T-helper 17 cell (primary cell): ENCODE measurements around the gene ANKRD13D. TPM values are rescaled to one million over a fixed set of nuclear protein-coding genes. Genes with fewer than 3 reads are reported as not detected.

Experiments used
- ATAC-seq: fragments of 150-1000 bp; cut with Tn5 transposase; 2 replicates; pipeline ENCODE4 v1.10.0; 2021; ENCODE audit warnings: mild to moderate bottlenecking, moderate library complexity
- DNase-seq, 3 donors: peaks; one replicate each; pipeline versions ENCODE4 v3.0.0 to v3.0.0-alpha.2; 2020 to 2021
- H3K9me3 ChIP-seq: one replicate; pipeline ENCODE4 v1.7.0; 2013; ENCODE audit warnings: low read length, mild to moderate bottlenecking; ENCODE audit not compliant: control insufficient read depth, poor library complexity, severe bottlenecking
- H3K27ac Mint-ChIP-seq: one replicate; pipeline ENCODE4 v1.8.0; 2022; ENCODE audit warnings: mild to moderate bottlenecking, moderate library complexity, mixed read lengths
- H3K27me3 Mint-ChIP-seq: one replicate; pipeline ENCODE4 v1.8.0; 2022; ENCODE audit warnings: mixed read lengths
- H3K36me3 Mint-ChIP-seq: one replicate; pipeline ENCODE4 v1.8.0; 2022; ENCODE audit warnings: low read depth, mixed read lengths
- H3K4me1 Mint-ChIP-seq: one replicate; pipeline ENCODE4 v1.8.0; 2022; ENCODE audit warnings: mild to moderate bottlenecking, mixed read lengths
- H3K4me3 Mint-ChIP-seq: one replicate; pipeline ENCODE4 v1.8.0; 2022; ENCODE audit warnings: mild to moderate bottlenecking, moderate library complexity, mixed read lengths
- total RNA-seq, 4 donors: library from RNA in 2 of 4; stranded (reverse) in 2 of 4; gene quantifications; one replicate each; pipeline ENCODE4 v1.2.3 and lab custom pipeline; 2022 to 2026

The ANKRD13D gene
- total RNA-seq, 2 donors from 2014 or later, result 174 to 220 TPM

DNA sequence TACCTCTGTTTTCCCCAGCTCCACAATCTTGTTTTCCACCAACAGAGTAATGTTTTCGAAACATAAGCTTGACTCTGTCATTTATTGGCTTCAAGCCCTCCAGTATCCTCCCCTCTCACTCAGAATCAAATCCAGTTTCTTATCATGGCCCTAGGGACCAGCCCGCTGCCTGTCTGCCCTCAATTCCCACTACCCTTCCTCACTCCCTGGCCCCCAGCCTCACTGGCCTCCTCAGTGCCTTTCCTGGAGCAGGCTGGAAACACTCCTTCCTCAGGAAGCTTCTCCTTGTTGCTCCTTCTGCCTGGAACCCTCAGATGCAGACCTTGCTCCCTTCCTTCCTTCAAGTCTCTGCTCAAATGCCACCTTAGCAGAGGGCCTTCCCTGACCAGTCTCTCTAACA lies 60.4 kb downstream of the ANKRD13D start:
- Mint-ChIP-seq H3K36me3 (no peaks in the 10 kb centered on the region), H3K27ac (no peak overlapping the region), H3K27me3 (no peaks in the 10 kb centered on the region), H3K4me3 (no peak overlapping the region), H3K4me1 (peaks cover 57% of the 10 kb centered on the region)
- no peak for DNase-seq
- no peaks in the 10 kb centered on the region for H3K9me3 ChIP-seq
- no peak for ATAC-seq

DNA sequence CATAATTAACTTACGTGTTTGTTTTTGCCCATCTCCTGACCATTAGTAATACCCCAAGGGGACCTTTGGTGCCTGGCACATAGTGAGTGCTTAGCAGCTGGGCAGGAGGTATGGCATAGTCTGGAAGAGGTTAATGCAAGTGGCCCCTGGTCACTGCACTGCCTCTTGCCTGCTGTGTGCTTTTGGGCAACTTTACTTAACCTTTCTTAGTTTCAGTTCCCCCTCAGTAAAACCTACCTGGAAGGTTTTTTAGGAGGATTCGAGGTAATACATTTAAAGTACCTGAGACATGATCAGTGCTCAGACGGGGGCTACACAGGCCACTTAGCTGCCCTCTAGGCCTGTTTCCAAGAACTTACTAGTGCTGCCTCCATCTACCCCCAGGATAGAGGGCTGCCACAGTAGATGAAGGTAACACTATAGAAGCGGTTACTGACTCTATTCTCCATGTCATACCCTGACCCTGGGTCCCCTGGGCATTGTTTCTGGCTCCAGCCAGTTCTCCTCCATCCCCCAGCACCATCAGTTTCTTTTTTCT lies 60.9 kb downstream of the ANKRD13D start:
- peaks cover 58% of the 10 kb centered on the region for H3K4me1 Mint-ChIP-seq
- DNase-seq (no peak), ATAC-seq (no peak)
- no peaks in the 10 kb centered on the region for H3K9me3 ChIP-seq
- no peak overlapping the region for H3K4me3 Mint-ChIP-seq
- H3K36me3 Mint-ChIP-seq, result no peaks in the 10 kb centered on the region
- H3K27me3 Mint-ChIP-seq, result no peaks in the 10 kb centered on the region
- H3K27ac Mint-ChIP-seq, result peak overlapping the region; percentile 81

- Mint-ChIP-seq H3K27ac (peak overlapping the region; percentile 81), H3K4me1 (peaks cover 47% of the 10 kb centered on the region), H3K27me3 (no peaks in the 10 kb centered on the region), H3K36me3 (no peaks in the 10 kb centered on the region), H3K4me3 (peak overlapping the region; percentile 66)
- ATAC-seq (no peak), DNase-seq (peak; percentile 51 to 64 (median 61))
- no peaks in the 10 kb centered on the region for H3K9me3 ChIP-seq
These were observed 62.3 kb downstream of the ANKRD13D start for GRCh38 chr11:67351275-67352005.

Other genes starting within 250 kb of the ANKRD13D start
- not detected for gene RHOD, start 232.5 kb upstream of the ANKRD13D start, total RNA-seq
- 100 to 1,000 TPM; 366 to 425 TPM for gene KDM2A, start 170.0 kb upstream of the ANKRD13D start, total RNA-seq
- gene GRK2, start 22.8 kb upstream of the ANKRD13D start, total RNA-seq, result 100 to 1,000 TPM; 264 to 276 TPM
- gene SSH3, start 14.2 kb downstream of the ANKRD13D start, total RNA-seq, result 10 to 100 TPM; 12.8 to 17.8 TPM
- 10 to 100 TPM; 45.9 to 61.0 TPM for gene POLD4, start 64.2 kb downstream of the ANKRD13D start, total RNA-seq
- 1 to 10 TPM; 7.3 to 7.5 TPM for gene CLCF1, start 84.3 kb downstream of the ANKRD13D start, total RNA-seq
- gene RAD9A, start 102.7 kb downstream of the ANKRD13D start, total RNA-seq, result 10 to 100 TPM; 21.5 to 40.5 TPM
- 100 to 1,000 TPM; 133 to 146 TPM for gene PPP1CA, start 112.6 kb downstream of the ANKRD13D start, total RNA-seq
- 100 to 1,000 TPM; 251 to 262 TPM for gene TBC1D10C, start 114.8 kb downstream of the ANKRD13D start, total RNA-seq
- 1 to 10 TPM; 4.5 to 7.5 TPM for gene CARNS1, start 126.4 kb downstream of the ANKRD13D start, total RNA-seq
- 10 to 100 TPM; 47.8 to 62.7 TPM for gene RPS6KB2, start 139.2 kb downstream of the ANKRD13D start, total RNA-seq
- gene PTPRCAP, start 148.4 kb downstream of the ANKRD13D start, total RNA-seq, result 100 to 1,000 TPM; 170 to 184 TPM
- gene CORO1B, start 154.2 kb downstream of the ANKRD13D start, total RNA-seq, result 10 to 100 TPM; 46.1 to 75.4 TPM
- gene GPR152, start 163.4 kb downstream of the ANKRD13D start, total RNA-seq, result not detected
- 10 to 100 TPM in 1 of 2 donors, 1 to 10 TPM in 1; 7.5 to 12.1 TPM for gene CABP4, start 166.1 kb downstream of the ANKRD13D start, total RNA-seq
- gene TMEM134, start 179.9 kb downstream of the ANKRD13D start, total RNA-seq, result 10 to 100 TPM; 48.7 to 65.6 TPM
- 100 to 1,000 TPM in 1 of 2 donors, 10 to 100 TPM in 1; 98.3 to 109 TPM for gene AIP, start 193.7 kb downstream of the ANKRD13D start, total RNA-seq
- 100 to 1,000 TPM; 109 to 121 TPM for gene PITPNM1, start 216.1 kb downstream of the ANKRD13D start, total RNA-seq
- gene CDK2AP2, start 218.9 kb downstream of the ANKRD13D start, total RNA-seq, result 10 to 100 TPM; 33.8 to 45.6 TPM
- gene CABP2, start 234.1 kb downstream of the ANKRD13D start, total RNA-seq, result not detected